Activated T-cell treated with anti-CD3 and anti-CD28 coated beads, Interleukin-2, amount 50 U/mL, for 48 hours (primary cell): Measurements from ENCODE around the gene FRRS1L.

Experiments
- DNase-seq, 2 experiments: peaks; one replicate each; pipeline ENCODE4 v3.0.0-alpha.2; 2020

FRRS1L gene

GRCh38 chr9:109166771-109167601 lies at the start of gene FRRS1L:
TSS of gene FRRS1L (minus strand) at chr9:109167249. CDS start at chr9:109167138, 111 bp downstream.
- DNase-seq = no peak

GRCh38 chr9:109214414-109214813 lies 47.4 kb upstream of the FRRS1L start:
- no peak for DNase-seq

- no peak for DNase-seq
These were observed 46.5 kb upstream of the FRRS1L start for GRCh38 chr9:109213285-109214121.

- no peak for DNase-seq
These were observed 45.7 kb upstream of the FRRS1L start for GRCh38 chr9:109212768-109213167.

GRCh38 chr9:109206670-109207069 lies 39.6 kb upstream of the FRRS1L start:
- no peak for DNase-seq

GRCh38 chr9:109205526-109205925 lies 38.5 kb upstream of the FRRS1L start:
- DNase-seq = no peak

- no peak for DNase-seq
These were observed 36.8 kb upstream of the FRRS1L start for GRCh38 chr9:109203761-109204360.

- no peak for DNase-seq
These were observed 32.6 kb upstream of the FRRS1L start for GRCh38 chr9:109199676-109200075.

GRCh38 chr9:109198736-109199382 lies 31.8 kb upstream of the FRRS1L start:
- no peak for DNase-seq

GRCh38 chr9:109193974-109194556 lies 27.0 kb upstream of the FRRS1L start:
- no peak for DNase-seq

GRCh38 chr9:109192732-109193361 lies 25.8 kb upstream of the FRRS1L start:
- no peak for DNase-seq

GRCh38 chr9:109191746-109192145 lies 24.7 kb upstream of the FRRS1L start:
- no peak for DNase-seq

- DNase-seq = no peak
These were observed 23.1 kb upstream of the FRRS1L start for GRCh38 chr9:109190151-109190550.

- no peak for DNase-seq
These were observed 19.9 kb upstream of the FRRS1L start for GRCh38 chr9:109186857-109187520.

GRCh38 chr9:109182940-109183798 lies 16.1 kb upstream of the FRRS1L start:
- DNase-seq = peak; percentile 34 to 40

- no peak for DNase-seq
These were observed 15.5 kb upstream of the FRRS1L start for GRCh38 chr9:109182550-109182939.

- peak; percentile 51 to 54 for DNase-seq
These were observed 14.2 kb upstream of the FRRS1L start for GRCh38 chr9:109181284-109181683.

- no peak for DNase-seq
These were observed 12.9 kb upstream of the FRRS1L start for GRCh38 chr9:109179801-109180523.

- no peak for DNase-seq
These were observed 9.9 kb upstream of the FRRS1L start for GRCh38 chr9:109176963-109177362.

- DNase-seq = no peak
These were observed 9.3 kb upstream of the FRRS1L start for GRCh38 chr9:109176386-109176785.
